OCI-LY3 (cell line): ENCODE measurements around the gene UBAC2.

Experiments
- EZH2phosphoT487 ChIP-seq: fragments of 200-600 bp; shearing (Covaris generic); IDR thresholded peaks from 2 replicates; pipeline ENCODE4 v1.6.1; 2018; ENCODE audit warnings: antibody characterized with exemption, mixed run types, low read depth
- TF ChIP-seq, protein P1 (sequence below): fragments of 200-600, 300-600 bp; sonication (generic); IDR thresholded peaks from 2 replicates; pipeline ENCODE4 v1.5.1; 2014; ENCODE audit warnings: antibody characterized with exemption, low read length, low read depth

GRCh38 chr13:99415014-99415650, 214.5 kb downstream of the UBAC2 start:
- TF ChIP-seq, protein P1, sequence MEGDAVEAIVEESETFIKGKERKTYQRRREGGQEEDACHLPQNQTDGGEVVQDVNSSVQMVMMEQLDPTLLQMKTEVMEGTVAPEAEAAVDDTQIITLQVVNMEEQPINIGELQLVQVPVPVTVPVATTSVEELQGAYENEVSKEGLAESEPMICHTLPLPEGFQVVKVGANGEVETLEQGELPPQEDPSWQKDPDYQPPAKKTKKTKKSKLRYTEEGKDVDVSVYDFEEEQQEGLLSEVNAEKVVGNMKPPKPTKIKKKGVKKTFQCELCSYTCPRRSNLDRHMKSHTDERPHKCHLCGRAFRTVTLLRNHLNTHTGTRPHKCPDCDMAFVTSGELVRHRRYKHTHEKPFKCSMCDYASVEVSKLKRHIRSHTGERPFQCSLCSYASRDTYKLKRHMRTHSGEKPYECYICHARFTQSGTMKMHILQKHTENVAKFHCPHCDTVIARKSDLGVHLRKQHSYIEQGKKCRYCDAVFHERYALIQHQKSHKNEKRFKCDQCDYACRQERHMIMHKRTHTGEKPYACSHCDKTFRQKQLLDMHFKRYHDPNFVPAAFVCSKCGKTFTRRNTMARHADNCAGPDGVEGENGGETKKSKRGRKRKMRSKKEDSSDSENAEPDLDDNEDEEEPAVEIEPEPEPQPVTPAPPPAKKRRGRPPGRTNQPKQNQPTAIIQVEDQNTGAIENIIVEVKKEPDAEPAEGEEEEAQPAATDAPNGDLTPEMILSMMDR = no peak
- TF ChIP-seq EZH2phosphoT487 = no peak
